Measurements from ENCODE around the gene SC5D.

GRCh38 chr11:121334973-121335710, 42.6 kb downstream of the SC5D start:
- TF ChIP-seq CTCF (IDR thresholded peaks at IDR 0.05; ENCODE audit: insufficient read depth, low read length) (no peak), REST (IDR thresholded peaks at IDR 0.05; ENCODE audit: insufficient replicate concordance, low read depth) (no peak), POLR2AphosphoS5 (IDR thresholded peaks at IDR 0.05; ENCODE audit: low read depth) (no peak), GABPA (IDR thresholded peaks at IDR 0.05; ENCODE audit: low read depth) (no peak), SPI1 (IDR thresholded peaks at IDR 0.05; ENCODE audit: borderline replicate concordance, low read depth) (no peak)

Measured in HL-60 (cell line).